GM19372 (cell line): ENCODE results near the gene SPTB.

Source experiments
- ATAC-seq: cut with Tn5 transposase; IDR thresholded peaks from one replicate; pipeline ENCODE4 v1.9.1; 2021; ENCODE audit warnings: mild to moderate bottlenecking, low read depth, moderate library complexity; ENCODE audit not compliant: unreplicated experiment

Gene SPTB

DNA sequence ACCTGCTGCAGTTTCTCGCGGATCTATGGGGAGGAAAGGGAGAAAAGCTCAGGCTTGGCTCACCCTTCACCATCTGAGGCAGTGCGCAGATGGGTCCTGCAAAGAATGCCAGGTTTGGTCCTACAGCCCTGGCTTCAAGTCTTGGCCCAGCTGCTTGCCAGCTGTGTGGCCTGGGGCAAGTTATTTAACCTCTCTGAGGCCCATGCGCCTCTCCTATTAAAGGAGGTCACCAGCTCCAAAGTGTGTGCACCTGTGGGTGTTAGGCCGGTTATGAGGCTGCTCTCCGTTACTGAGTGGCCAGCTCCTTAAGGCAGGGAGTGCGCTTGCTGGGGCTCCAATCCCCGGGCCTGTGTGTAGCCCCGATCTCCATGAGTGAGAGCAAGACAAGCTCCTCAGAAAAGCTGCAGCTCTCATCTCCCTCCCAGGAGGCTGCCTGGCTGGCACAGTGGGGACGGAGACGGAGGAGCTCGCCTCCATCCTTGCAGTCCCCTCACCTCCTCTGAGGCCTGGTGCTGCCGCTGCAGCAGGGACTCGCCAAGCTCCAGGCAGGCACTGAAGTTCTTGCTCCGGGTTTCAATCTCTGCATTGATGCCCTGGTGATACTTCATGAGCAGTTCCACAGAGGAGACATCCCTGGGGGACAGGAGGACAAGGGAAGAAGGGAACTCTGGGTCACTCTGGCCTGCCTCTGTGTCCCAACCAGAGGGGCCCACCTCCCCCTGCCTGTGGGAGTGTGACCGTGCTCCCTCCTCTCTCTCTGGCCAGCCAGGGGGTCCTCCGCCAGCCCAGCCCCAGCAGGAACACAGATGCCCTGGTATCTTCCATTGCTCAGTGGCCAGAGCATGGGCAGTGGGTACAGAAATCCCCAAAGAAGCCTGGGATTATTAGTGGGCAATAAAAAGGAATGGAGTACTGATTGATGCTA lies 110.3 kb downstream of the SPTB start:
- ATAC-seq = no peak

- ATAC-seq = no peak
These were observed 111.2 kb downstream of the SPTB start for GRCh38 chr14:64768401-64769095.

- ATAC-seq = no peak
These were observed 112.3 kb downstream of the SPTB start for GRCh38 chr14:64767215-64767964.

- no peak for ATAC-seq
These were observed 113.1 kb downstream of the SPTB start for GRCh38 chr14:64766430-64767151.

DNA sequence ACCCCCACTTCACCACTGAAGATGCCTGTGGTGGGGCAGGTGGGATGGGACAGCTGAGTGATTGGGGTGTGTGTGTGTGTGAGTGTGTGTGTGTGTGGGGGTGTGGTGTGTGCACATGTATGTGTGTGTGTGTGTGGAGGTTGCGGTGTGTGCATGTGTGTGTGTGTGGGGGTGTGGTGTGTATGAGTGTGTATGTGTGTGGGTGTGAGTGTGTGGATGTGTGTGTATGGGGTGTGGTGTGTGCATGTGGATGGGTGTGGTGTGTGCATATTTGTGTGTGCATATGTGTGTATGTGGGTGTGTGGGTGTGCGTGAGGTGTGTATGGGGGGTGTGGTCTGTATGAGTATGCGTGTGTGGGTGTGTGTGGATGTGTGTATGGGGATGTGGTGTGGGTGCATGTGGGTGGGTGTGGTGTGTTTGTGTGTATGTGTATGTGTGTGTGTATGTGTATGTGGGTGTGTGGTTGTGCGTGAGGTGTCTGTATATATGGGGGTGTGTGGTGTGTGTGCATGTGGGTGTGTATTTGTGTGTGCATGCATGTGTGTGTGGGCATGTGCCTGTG lies 113.9 kb downstream of the SPTB start:
- ATAC-seq = no peak

DNA sequence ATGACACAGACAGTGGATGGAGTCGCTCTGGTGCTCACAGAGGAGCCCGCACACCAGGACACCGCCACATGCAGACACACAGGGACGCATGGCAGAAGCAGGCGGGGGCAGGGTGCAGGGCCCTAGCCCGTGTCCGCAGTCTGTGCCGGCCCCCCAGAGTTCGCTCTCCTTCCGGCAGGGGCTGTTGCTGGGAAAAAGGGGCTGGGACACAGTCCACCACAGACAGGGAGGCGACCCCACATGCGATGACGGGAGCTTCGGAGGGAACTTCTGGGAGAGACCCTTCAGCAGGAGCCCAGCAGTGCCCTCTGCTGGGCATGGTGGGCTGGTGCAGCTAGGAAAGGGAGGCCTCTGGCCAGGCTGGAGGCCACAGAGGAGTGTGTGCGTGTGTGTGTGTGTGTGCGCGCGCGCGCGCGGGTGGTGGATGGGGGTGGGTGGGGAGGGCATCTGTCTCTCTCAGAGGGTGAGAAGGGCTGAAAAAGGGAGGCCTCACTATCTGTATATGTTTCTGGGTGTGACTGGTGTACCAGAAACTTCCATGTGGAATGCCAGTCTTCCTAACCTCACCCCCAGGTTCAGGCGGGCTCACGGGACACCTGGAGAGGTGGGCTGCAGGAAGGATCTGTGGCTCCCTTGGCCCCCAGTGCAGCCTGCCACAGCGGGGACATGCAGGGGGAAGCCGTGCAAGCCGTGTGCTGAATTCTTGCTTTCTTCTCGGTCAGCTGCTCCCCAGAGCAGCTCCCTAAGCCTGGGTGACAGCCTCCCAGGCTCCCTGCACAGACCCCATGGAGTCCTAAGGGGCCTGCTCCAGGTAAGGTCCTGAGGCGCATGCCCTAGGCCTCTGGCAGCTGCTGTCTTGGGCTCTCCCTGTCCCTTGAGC lies 114.8 kb downstream of the SPTB start:
- no peak for ATAC-seq

DNA sequence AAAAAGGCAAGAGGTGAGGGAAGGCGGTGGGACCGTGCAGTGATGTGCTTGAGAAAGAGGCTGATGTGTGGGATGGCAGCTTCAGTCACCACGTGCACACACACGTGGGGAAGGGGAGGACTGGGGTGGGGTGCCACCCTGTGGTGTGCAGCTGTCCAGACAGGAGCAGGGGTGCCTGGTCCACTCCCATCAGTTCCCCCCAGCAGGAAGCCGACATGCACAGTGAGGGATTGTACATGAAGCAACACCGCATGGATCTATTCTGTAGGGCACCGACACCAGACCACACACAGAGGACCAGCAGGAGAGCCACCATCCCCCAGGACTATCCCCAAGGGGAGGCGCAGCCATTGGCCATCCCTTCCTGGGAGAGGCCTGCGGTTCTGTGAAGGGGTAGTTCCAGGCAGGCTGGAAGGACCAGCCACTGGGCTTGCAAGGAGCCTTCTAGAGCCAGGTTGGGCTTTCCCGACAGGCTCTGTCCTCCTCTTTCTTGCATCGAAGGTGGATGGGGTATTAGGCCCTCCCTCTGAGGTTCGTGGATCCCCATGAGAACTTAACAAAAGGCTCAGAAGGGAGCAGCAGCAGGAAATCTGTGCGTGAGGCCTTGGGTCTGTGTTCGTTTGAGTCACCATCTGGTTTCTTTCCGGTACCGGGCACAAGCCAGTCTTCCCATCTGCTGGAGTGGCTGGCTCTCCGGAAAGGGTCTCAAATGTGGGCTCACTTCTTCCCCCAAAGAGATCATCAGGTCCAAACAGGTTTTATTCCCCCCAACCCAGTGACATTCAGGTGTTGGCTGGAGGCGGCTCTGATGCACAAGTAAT lies 115.7 kb downstream of the SPTB start:
- no peak for ATAC-seq

DNA sequence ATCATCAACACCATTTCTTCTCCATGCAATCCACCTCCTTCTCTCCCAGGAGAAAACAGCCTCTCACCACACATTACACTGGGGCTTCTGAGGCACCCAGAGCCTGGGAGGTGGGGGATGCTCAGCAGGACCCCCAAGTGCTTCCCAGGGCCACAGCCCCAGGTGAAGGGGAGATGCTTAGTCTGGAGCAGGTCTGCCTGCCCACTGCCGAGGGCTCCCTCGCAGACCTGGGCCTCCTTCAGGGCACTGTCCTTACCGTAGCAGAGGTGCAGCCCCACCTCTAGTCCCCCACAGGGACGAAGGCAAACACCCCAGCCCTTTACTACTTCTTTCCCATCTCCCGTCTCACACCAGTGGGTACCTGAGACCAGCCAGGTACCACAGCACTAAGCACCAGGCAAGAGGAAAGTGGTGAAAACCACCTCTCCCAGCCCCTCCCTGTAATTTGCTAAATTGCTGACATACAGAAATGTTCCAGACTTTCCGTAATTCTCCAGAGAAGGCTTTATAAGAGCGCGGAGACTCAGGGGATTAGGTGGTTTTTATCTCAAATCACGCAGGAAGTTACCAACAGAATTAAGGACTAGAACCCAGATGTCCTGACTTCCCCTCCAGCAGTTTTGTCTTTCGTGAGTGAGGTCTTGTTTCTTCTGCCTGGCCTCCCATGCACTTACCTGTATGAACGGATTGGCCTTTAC lies 116.5 kb downstream of the SPTB start:
- no peak for ATAC-seq

DNA sequence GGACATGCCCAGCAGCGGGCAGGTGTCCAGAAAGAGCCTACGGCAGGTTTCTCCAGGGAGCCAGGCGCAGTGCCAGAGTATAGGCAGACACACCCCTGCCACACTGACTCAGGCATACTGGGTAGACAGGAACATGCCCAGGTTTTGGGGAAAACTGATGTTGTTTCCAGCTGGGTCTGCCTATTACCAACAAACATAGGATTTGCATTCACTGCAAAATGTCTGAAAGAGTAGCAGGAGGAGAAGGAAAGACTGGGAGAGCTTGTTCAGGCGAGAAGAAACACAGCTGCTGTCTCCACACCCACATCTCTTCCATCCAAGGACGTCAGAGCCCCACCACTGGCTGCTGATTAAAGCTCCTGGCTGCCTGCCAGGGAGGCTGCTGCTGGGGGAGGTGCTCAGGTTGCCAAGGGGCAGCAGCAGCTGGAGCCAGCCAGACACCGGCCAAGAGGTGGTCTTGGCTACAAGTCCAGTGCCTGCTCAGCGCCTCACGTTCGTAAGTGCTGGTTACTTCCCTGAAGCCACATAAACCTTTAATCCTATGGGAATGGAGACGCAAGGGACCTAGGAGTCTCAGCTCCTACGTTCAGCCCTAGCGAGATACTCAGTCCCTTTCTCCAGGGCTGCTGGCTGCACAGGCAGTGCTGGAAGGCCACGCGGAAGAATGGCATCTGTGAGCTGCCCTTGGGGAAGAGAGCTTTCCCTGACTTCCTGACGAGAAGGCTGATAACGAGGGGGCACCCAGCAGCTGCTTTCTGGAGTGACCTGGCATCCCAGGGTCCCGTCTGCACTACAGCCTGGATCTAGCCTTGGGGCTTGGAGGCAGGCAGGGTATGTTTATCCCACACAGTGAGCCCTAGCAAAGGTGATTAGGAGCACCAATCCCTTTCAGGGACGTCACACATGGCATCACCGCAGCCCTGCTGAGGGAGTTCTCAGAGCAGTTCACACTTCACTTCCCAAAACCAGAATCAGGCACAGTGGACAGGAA lies 117.4 kb downstream of the SPTB start:
- no peak for ATAC-seq

GRCh38 chr14:64761441-64762043 lies 118.2 kb downstream of the SPTB start:
- ATAC-seq = no peak

GRCh38 chr14:64760916-64761315 lies 118.8 kb downstream of the SPTB start:
- ATAC-seq = no peak

- ATAC-seq = no peak
These were observed 119.5 kb downstream of the SPTB start for GRCh38 chr14:64760146-64760755.

DNA sequence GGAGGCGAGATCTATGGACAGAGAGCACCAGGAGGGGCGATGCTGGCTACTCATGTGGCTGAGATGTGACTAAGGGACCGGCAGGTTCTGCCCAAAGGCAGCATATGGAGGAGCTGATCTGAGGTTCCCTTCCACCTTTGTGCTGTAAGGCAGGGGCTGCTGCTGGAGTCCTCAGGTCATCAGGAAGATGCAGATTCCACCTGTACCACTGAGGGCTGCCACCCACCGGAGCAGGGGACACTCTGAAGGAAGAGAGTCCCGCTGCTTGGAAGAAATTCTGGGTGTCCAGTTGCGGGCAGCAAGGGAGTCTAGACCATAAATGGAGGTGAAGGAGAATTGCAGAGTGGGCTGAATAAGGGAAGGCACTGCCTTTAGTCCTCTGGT lies 120.2 kb downstream of the SPTB start:
- no peak for ATAC-seq

DNA sequence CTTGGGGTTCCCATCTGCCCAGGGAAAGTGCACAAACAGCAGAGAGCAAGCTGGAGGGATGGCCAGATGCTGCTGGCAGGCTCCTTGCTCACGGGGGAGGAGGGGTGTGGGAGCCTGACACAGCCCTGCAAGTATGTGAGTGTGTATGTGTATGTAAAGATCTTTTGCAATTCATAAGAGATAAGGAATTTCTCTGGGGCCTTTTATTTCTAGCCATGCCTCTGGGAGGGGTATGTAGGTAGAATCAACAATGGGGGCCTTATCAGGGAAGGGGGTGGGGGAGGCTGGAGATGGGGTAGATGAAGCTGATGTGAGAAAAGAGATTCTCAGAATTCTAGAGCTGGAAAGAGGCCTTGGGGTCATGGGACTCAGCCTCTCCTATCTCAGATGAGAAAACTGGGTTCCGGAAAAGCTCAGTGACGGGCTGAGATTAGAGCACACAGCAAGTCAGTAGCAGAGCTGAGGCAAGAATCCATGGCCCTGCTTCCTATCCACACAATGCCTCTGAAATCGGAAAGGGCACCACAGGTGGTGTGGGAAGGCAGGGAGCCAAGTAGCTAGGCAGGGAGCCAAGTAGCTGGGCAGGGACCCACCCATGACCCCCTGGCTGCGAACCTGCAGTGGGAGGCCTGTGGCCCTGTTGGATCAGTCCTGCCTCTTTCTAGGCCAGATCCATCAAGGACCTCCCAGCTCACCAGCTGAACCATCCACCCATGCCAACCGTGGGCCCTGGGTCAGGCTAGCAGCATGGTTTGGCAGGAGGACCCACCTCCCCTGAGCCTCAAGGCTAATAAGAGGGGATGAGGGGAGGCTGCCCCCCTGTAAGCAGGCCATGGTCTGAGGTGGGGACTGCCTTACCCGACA lies 120.8 kb downstream of the SPTB start:
- no peak for ATAC-seq

- no peak for ATAC-seq
These were observed 121.6 kb downstream of the SPTB start for GRCh38 chr14:64758025-64758521.
